Measurements from ENCODE around the gene ZNF438.
"Not testable (repeated sequence)": the region's sequence is repeated elsewhere in the genome, so short reads cannot be mapped to it uniquely, and the experiment has no call there.

The ZNF438 gene

GRCh38 chr10:30984563-30985328 is 46.9 kb downstream of the ZNF438 start:
- no peak for DNase-seq

GRCh38 chr10:30983209-30983608 is 48.5 kb downstream of the ZNF438 start:
- DNase-seq = not testable (repeated sequence)

- no peak for DNase-seq
These were observed 50.6 kb downstream of the ZNF438 start for GRCh38 chr10:30980951-30981616.

GRCh38 chr10:30979956-30980355 is 51.7 kb downstream of the ZNF438 start:
- DNase-seq = no peak

- no peak for DNase-seq
These were observed 52.8 kb downstream of the ZNF438 start for GRCh38 chr10:30978843-30979242.

GRCh38 chr10:30977385-30977784 is 54.3 kb downstream of the ZNF438 start:
- no peak for DNase-seq

GRCh38 chr10:30974773-30975415 is 56.8 kb downstream of the ZNF438 start:
- DNase-seq = peak; percentile 17 to 57

GRCh38 chr10:30974355-30974754 is 57.3 kb downstream of the ZNF438 start:
- DNase-seq = no peak

- DNase-seq = no peak
These were observed 57.9 kb downstream of the ZNF438 start for GRCh38 chr10:30973737-30974136.

- DNase-seq = no peak
These were observed 60.8 kb downstream of the ZNF438 start for GRCh38 chr10:30970760-30971460.

- DNase-seq = no peak
These were observed 63.0 kb downstream of the ZNF438 start for GRCh38 chr10:30968711-30969110.

- DNase-seq = no peak
These were observed 63.8 kb downstream of the ZNF438 start for GRCh38 chr10:30967650-30968410.

- no peak for DNase-seq
These were observed 67.4 kb downstream of the ZNF438 start for GRCh38 chr10:30963992-30964930.

GRCh38 chr10:30962522-30962921 is 69.1 kb downstream of the ZNF438 start:
- no peak for DNase-seq

- DNase-seq = no peak
These were observed 71.8 kb downstream of the ZNF438 start for GRCh38 chr10:30959836-30960210.

- DNase-seq = not testable (repeated sequence)
These were observed 82.4 kb downstream of the ZNF438 start for GRCh38 chr10:30949218-30949617.

GRCh38 chr10:30944005-30944404 is 87.7 kb downstream of the ZNF438 start:
- no peak for DNase-seq

GRCh38 chr10:30943451-30943850 is 88.2 kb downstream of the ZNF438 start:
- DNase-seq = no peak

- no peak for DNase-seq
These were observed 91.4 kb downstream of the ZNF438 start for GRCh38 chr10:30940256-30940655.

- no peak for DNase-seq
These were observed 91.9 kb downstream of the ZNF438 start for GRCh38 chr10:30939643-30940251.

GRCh38 chr10:30935078-30935477 is 96.6 kb downstream of the ZNF438 start:
- DNase-seq = no peak
